Cortex of kidney (tissue), 1 donor: ENCODE results near the gene MED31.
"Not testable (repeated sequence)": the region's sequence is repeated elsewhere in the genome, so short reads cannot be mapped to it uniquely, and the experiment has no call there.

ENCODE experiments used
- DNase-seq: peaks from one replicate; lab custom pipeline; 2025; lab: John Stamatoyannopoulos, UW

The MED31 gene

DNA sequence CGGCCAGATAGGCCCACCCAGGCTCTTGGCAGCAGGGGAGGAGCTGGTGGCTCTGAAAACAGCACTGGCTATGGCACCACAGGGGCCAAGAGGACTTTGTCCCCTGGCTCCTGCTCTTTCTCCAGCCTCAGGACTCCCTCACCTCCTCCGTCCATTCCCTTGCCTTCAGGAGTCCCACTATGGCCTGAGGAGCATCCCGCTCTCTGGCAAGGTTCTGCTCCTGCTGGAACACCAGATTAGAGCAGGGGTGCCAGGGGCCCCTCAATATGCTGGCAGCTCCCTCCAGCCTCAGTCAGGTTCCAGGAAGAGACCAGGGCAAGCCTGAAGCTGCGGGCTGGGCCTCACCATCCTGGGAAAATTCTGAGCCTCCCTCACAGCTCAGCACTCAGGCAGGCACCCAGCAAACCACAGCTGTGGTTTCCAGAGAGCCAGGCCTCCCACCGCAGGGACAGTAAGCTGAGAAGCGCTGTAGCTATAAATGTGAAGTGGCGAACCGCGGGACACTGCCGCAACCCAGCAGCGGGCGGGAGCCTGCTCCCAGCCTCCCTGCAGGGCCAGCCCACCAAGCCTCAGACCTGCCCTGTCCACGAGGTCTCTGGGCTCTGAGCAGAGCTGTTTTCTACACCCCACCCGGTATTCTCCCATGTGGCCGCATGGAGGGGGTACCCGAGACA, 25.9 kb upstream of the MED31 start:
- no peak for DNase-seq

DNA sequence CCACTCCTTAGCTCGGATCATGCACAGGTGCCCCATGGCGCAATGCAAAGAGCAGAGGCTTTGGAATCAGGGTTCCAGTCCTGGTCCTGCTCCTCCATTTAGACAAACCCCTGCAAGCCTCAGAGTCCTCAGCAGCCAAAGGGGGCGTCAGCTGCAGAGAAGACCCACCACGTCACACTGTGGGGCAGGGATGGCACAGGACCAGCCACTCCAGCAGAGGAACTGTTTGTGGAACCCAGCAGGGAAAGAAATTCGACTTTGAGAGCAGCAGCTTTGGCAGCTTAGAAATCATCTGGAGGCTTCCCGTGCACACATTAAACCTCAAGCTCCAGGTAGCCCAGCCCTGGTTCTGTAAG, 25.4 kb upstream of the MED31 start:
- DNase-seq, result no peak

DNA sequence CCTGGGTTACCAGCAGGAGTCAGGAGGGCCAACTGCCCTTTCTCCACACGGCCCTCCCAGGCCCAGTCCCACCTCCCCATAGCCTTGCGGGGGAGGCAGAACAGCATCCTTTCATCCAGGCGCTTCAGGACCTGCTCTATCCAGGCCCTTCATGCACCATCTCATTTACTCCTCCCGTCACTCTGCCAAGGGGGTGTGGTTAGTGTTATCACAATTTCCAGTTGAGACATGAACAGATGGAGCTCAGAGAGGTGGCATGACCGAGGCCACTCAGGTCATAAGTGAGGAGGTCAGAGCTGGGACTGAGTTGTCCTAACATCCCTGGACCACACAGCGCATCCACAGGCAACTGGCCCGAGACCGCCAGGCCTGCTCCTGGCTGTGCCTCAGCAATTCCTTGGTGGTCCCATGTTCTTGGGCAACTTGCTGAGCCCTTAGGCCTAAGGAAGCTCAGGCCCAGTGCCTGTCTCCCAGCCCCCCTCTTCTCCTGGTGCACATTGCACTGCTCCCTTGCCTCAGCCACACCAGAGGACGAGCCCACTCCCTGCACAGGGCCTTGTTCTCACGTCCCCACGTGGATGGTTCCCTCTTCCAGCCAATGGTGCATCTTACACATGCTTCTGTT, 23.9 kb upstream of the MED31 start:
- no peak for DNase-seq

DNA sequence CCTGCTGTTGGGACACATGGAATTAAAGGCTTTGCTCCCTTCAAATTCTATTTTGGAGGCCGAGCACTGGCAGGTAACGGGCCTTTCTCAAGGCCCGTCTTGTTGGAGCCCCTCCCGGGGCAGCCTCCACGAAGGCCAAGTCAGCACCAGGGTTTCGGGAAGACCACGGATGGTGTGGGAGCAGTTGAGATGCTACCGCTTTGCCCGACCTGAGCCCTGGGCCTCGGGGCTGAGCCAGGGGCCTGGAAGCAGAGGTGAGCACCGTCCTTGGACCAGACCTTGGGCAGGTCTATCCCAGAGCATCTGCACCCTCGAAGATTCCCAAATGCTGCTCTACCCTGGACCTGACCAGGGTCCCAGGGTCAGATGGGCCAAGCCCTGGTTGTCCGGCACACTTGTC, 23.2 kb upstream of the MED31 start:
- DNase-seq, result no peak

DNA sequence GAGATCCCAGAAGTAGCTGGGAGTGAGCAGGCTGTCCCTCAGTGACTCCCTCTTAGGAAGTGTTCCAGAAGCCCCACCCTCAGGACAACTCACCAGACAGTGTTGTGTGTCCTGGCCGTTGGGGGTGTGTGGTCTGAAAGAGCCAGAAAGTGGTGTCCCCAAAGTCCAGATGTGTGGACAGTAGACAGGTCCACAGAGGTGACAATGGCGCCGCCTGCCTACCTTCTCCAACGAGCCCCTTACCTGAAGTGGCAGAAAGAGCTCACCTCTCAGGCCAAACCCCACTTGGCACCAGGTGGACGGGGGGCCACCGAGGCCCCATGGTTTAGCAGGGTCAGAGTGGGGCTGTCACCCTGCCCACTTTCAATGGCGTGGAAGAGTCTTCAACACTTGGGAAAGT, 20.0 kb upstream of the MED31 start:
- DNase-seq, result no peak

DNA sequence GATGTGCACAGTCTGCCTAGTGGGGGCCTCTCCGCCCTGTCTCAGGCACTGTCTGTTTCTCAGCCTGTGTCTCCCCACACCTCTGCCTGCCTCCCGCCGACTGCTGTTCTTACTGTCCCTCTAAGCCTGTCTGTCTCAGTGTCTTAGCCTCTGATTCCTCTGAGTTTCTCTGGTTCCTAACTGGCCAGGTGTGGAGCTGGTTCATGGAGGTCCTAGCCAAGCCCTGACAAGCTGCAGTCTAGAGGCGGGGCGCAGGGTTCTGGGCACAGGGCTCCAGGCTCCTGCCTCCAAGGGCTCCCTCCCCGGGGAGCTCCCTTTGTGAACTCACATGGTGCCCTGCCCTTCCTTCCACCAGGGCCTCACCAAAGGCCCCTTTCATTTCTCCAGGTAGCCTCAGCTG, 19.6 kb upstream of the MED31 start:
- DNase-seq, result no peak

DNA sequence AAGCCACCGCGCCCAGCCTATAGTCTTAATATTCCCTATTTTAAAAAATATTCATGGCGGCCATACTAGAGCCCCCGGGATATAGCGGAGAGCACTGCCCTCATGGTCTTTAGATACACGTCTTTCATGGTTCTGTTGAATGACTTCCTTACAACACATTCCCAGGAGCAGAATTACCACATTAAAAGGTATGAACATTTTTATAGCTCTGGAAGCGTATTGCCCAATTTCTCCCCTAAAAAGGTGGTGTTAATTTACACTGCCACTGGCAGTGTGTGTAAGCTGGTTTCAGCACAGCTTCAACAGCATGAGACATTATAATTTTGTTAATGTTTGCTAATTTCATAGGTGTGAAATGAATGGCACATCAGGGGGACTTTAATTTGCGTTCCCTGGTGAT, 19.2 kb upstream of the MED31 start:
- DNase-seq, result no peak

DNA sequence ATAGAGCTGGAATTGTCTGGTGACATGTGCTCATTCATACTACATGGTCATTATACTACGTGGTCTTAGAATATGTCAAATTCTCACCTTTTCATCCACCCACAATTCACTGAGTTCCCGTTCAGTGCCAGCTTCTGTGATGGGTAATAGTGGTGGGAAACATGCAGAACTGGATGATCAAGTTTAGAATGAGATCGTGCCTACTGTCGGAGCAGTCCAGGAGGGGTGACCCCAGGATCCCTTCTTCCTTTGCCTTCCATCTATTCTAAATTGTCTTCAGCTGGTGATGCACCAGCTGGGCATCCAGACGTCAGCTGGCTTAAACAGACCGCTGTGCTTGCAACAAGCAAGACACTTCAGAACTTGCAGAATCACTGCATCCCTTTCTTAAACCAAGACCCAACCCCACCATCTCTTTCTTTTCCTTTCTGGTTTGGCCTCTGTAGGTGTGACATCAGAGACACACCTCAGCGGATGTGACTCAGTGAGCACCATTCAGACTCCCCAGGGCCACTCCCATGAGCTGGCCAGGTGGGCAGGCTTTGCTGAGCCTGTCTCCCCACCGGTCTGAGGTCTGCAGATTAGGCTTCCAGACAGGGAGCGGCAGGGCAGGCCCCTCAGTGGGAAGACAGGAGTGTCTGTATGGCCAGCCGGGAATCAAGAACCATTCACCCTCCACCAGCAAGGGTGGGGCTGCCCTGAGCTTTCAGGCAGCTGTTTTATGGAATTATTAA, 18.2 kb upstream of the MED31 start:
- no peak for DNase-seq

DNA sequence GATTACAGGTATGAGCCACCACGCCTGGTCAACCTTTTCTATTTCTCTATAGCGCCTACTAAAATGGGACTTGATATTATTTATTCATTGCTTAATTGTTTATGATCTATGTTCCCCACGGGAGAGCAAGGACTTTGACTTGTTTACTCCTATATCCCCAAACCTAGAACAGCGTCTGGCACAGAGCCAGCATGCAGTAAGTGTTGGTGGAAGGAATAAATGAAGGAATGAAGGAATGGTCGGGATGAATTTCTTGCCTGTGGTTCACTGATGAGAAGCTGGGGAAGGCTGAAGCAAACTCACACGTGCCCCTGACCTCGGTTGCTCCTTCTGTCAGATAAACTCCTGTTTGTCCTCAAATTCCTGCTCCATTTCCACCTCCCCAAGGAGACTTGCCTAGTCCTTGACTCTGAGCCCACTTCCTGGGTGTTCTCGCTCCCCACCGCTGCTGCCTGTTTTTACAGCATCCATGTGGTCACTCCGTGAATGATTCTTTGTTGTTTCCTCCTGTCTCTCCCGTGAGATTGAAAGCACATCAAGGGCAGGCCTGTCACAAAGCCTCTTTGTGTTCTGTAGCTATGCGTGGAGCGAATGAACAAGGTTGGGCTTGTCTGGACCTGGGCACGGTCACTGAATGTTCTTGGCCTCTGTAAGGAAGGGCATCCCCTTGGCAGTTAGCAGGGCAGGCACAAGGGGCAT, 17.5 kb upstream of the MED31 start:
- DNase-seq, result no peak

DNA sequence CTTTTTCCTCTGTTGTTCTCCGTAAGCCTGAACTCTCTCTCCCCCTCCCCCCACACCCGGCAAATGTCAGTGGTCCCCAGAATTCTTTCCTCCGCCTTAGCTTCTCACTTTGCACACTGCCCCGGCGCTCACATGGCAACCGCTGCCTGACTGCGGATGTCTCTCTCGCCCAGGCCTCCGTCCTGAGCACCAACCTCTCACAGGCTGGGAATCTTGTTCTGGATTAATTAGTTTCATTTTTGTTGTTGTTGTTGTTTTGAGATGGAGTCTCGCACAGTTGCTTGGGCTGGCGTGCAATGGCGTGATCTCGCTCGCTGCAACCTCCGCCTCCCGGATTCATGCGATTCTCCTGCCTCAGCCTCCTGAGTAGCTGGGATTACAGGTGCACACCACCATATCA, 16.8 kb upstream of the MED31 start:
- no peak for DNase-seq

DNA sequence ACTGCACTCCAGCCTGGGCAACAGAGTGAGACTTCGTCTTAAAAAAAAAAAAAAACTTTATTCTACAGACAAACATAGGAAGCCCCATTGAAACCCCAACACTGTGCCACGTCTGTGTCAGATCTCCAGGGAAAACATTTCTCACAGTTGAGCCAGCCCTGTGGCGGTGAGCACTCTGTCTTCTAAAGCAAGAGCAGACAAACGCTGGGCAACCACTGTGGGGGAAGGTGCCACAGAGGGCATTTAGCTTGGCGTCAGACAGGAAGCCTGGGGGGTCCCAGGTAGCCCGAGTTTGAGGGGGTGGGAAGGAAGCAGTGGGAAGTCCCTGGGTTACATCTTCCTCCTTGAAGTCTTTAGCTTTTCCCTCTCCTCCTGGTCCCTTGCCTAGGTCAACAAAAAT, 16.1 kb upstream of the MED31 start:
- no peak for DNase-seq

DNA sequence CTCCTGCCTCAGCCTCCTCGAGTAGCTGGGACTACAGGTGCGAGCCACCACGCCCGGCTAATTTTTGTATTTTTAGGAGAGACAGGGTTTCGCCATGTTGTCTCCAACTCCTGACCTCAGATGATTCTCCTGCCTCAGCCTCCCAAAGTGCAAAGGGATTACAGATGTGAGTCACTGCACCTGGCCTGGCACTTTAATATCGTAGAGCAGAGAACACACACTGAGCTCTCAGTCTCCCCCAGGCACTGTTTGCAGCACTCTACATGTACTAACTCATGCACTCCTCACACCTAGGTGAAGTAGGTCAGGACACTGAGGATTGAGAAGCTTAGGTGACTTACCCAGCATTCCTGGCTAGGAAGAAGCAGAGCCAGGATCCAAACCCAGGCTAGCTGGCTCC, 15.2 kb upstream of the MED31 start:
- no peak for DNase-seq

DNA sequence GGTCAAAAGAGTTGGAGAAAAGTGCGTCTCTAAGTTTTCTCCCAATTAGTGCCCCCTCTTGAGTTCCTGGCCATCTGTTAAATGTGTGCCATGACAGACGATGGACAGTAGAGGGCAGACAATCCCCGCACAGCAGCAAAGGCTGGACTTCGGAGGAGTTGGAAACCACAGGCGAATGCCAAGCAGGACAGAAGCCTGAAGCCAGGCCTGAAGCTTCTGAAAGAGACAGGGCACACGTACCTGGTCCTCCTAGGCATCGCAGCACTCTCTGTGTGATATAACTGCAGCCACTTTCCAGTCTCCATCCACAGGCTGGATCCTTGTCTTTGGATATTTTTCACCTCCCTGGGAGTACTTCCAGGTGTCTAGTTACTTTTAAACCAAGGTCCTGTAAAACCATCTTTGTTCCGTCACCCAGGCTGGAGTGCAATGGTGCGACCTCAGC, 14.7 kb upstream of the MED31 start:
- no peak for DNase-seq

DNA sequence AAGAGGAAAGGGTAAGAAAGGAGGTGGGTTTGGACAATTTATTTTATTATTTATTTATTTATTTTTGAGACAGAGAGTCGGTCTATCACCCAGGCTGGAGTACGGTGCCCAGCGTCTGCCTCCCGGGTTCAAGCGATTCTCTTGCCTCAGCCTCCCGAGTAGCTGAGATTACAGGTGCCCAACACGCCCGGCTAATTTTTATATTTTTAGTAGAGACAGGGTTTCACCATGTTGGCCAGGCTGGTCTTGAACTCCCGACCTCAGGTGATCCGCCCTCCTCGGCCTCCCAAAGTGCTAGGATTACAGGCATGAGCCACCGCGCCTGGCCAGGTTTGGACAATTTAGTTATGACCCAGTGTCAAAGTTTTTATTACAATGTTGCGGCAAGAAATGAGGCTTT, 11.8 kb upstream of the MED31 start:
- not testable (repeated sequence) for DNase-seq

DNA sequence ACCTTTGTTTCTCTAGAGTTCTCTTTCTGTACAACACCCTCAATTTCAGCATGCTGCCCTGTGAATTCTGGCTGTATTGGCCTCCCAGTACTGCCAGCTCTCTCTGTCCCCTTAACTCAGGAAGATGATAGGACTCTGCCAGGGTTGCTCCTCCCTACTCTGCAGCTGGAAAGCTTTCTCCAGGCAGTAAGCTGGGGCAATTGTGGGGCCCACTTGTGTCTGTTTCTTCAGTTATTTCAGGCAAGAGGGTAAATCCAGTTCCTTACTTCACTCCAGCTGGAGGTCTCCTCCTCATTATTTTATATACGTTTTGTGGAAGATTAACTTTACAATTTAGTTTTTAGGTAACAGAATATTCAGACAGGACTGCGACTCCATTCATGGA, 10.1 kb upstream of the MED31 start:
- no peak for DNase-seq

DNA sequence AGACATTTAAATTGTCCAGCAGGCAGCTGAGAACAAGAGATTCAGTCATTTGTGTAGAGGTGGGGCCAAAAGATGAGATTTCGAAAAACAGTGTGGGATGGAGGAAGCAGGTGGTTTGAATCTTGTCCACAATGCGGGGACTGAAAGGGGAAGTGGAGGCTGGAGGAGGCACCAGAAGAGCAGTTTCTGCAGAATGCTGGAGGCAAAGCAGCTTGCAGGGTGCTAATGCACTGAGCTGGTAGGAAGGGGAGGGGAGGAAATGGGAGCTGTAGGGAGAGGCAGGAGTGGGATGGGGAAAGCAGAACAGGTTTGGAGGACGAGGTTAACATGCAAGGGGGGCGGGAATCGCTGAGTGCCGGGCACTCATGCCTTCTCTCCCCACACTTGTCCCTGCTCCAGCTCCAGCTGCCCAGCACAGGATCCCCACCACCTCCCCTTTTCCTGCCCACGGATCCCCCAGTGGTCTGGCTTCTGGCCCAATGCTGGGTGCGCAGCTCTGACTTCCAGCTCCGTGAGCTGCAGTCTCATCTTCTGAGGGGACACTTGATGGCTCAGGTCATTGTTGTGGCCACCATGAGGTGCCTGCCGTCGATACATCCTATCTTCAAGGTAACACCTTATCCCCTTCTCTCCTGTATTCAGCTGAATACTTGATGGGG, 9.5 kb upstream of the MED31 start:
- no peak for DNase-seq

DNA sequence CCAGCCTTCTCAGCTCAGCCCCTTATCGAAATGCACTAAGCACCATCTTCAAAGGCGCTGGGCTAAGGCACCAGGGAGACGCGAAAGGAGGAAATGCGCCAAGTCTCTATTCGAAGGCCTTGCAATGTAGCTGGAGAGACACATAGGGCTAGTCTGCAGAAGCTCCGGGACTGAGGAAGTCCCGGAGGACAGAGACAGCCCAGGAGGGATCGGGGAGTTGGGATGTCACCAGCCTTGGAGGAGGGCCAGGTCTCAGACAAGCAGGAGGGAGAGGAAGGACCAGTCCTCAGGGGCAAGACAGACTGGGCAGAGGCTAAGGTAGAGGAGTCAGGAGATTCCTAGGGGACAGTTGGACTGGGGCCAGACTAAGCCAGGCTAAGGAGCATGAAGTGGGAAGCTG, 8.7 kb upstream of the MED31 start:
- no peak for DNase-seq

DNA sequence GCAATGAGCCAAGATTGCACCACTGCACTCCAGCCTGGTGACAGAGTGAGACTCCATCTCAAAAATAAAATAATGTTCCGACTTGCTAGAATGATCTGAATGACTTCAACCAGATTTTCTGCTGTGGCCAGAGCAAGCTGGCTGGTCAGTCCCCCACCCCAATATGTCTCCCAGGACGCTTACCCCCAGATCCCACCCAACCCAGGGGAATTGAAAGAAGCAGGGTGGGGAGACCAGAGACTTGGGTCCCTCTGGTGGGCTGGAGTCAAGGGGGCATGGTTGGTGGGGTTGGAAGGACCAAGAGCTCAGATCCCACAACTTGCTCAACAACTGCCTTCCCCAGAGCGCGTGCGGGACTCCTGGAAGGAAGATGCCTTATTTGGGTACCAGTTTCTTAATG, 7.0 kb upstream of the MED31 start:
- not testable (repeated sequence) for DNase-seq

DNA sequence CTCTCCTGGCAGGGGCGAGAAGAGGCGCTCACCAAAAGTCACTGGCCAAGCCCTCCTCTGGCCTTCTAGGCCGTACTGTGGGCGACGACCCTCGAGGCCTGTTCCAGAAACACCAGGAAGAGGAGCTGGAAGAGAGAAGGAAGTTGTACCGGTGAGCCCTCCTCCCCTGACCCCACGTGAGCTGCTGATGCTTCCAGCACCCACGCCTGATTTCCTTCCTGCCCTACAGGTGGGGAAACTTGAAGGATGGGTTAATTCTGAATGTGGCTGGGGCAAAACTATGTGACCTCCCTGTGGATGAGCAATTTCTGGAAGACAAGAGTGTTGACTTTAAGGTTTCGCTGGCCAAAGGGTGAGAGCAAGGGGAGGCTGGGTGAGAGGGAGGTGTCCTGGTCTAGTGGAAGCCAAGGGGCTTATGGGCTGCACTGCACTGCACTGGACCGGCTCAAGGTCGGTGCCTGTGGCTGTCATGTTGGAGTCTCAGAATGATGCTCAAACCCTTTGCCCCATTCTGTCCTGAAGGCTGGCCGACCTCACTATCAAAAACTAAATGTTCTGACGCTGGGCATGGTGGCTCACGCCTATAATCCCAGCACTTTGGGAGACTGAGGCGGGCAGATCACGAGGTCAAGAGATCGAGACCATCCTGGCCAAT, 6.4 kb upstream of the MED31 start:
- DNase-seq, result no peak

DNA sequence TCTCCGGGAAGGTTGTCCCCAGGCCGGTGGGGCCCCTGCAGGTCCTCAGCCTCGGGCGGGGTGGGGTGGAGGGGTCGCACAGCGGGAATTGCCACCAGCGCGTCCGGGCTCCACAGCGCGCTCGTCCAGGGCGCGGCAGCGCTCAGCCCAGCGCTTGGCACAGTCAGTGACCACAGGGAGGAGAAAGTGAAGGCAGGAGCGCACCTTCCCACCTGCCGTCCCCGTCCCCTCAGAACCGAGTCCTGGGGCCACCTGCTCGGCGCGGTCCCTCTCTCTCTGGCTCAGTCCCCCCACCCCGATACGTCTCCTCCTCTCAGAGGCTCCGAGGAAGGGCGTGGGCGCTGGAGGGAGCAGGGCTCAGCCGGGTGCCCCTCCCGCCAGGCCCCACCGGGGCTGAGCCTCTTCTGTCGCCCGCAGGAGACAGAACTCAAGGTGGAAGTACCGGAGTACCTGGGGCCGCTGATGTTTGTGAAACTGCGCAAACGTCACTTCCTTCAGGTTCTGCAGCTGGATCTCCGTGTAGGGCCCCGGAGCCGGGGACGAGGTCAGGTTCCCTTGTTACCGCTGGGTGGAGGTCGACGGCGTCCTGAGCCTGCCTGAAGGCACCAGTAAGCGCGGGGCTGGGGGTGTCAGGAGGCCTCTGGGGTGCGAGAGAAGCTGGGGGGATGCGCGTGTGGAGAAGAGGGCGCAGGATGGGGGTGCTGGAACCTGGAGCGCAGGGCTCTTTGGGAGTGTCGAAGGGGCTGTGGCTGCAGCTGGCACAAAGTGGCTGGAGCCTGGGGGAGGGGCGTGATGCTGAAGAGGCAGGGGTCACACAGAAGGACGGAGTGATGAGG, 5.6 kb upstream of the MED31 start:
- not testable (repeated sequence) for DNase-seq
